GM18951 (cell line): Measurements from ENCODE around the gene CCDC24.

Experiments used
- POLR2A ChIP-seq: IDR thresholded peaks from 4 replicates; pipeline ENCODE4 v1.6.1; 2011; ENCODE audit warnings: mild to moderate bottlenecking; ENCODE audit not compliant: insufficient read length, insufficient read depth; ENCODE audit errors: extremely low read depth
- in situ Hi-C: fragments of 300-500 bp; cut with MboI; formaldehyde crosslinking; loops from one replicate; pipeline ENCODE4 v1.12.0; 2022; ENCODE audit warnings: low sequenced_read_pairs, mixed read lengths, inconsistent platforms; ENCODE audit not compliant: unreplicated experiment

CCDC24 gene

DNA sequence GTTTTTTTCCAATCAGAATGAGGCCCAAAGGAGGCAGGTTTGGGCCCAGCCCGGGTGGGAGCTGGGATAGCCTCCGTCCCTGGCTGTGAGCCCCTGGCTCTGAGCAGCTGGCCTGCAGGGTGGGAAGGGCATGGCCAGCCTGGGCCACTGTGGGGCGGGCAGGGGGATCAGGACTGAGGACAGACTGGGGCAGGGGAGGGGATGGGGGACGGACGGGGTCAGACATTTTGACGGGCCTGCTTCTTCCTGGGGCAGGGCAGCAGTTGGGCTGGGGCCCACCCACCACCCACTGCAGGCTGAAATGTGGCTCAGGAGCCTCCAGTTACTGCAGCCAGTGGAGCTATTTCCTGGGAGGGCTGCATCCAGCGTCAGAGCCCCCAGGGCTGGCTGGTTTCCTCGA lies 42.4 kb downstream of the CCDC24 start:
- no peak for TF ChIP-seq POLR2A
- in situ Hi-C loops: loop anchor here (25.0 kb wide), 1 partner anchor 496 kb away; the partner anchor contains the start of gene PTPRF

DNA sequence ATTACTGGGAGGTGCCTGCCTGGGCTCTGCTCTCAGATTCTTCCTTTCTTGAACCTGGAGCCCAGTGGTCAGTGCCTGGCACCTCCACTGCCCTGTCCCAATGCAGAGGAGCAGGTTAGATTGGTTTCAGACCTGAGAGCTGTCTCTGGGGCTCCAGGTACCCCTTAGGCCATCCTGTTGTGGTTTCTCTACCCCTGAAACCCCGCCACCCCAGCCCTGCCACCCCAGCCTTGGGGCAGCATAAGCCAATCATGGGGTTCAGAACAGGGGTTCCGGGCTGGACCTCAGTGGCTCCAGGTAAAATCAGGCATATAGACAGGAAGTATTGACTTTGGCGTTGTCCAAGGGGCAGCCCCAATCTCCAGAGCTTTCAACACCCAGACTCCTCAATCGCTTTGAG lies 43.0 kb downstream of the CCDC24 start:
- no peak for TF ChIP-seq POLR2A
- in situ Hi-C loops: loop anchor here (25.0 kb wide), 1 partner anchor 497 kb away; the partner anchor contains the start of gene PTPRF

DNA sequence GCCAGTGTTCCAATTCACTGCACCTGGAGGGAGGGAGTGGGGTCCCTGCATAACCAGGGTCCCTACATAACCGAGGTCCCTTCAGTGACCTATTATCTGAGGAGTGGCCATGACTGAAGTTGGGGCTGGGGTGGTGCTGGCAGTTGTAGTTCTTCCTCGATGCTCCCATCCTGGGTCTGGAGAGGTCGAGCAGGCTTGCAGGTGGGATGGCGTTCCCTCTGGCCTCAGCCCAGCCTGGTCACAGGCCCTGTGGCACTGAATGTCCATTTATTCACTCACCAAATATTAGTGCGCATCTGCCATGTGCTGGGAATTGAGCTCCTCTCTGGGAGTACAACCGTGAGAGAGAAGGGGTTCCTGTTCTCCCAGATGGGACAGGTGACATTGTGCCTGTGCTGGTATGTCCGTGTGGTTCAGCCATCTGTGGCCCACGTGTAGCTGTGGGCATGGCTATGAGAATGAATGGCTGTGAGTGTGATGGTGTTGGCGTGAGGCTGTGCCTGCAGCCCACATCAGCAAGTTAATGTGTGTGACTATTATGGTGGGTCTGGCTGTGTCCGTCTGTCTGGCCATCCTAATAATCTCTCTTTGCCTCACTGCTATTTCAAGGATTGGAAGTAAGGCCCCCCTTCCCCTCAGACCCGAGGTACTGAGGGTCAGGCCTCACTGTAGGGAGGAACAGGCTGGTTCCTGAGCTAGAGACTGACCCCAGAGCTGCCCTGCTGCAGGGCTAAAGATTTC lies 43.7 kb downstream of the CCDC24 start:
- no peak for TF ChIP-seq POLR2A
- in situ Hi-C loops: loop anchor here (25.0 kb wide), 1 partner anchor 498 kb away; the partner anchor contains the start of gene PTPRF

DNA sequence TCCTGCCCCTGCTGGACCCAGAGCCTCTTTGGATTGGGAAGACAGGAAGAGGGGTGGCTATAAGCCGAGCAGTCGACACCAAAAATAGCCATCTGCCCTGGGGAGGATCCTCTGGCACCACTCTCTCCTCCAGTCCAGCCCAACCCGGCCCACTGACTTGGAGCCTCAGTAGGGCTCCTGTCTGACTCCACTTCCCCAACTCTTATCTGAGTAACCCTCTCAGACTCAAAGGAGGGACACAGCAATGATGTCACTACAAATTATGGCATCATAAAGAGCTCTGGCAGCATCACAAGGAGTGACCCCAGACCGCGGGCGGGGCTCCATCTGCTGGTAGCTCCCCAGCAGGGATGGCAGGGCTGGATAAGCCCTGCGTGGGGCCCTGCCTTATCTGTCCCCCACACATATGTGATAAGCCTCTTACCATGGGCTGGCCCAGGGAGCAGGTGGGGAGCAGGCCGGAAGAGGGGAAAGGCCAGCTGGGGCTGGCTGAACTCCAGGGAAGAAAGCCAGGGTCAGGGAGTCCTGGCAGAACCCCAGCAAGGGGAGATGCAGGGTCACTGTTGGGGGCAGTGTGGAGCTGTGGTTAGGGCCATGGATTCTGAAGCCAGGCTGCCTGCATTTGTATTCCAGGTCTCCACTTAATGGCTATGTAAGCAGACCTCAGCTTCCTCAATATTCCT lies 44.5 kb downstream of the CCDC24 start:
- in situ Hi-C loops: loop anchor here (25.0 kb wide), 1 partner anchor 499 kb away; the partner anchor contains the start of gene PTPRF
- TF ChIP-seq POLR2A: no peak

DNA sequence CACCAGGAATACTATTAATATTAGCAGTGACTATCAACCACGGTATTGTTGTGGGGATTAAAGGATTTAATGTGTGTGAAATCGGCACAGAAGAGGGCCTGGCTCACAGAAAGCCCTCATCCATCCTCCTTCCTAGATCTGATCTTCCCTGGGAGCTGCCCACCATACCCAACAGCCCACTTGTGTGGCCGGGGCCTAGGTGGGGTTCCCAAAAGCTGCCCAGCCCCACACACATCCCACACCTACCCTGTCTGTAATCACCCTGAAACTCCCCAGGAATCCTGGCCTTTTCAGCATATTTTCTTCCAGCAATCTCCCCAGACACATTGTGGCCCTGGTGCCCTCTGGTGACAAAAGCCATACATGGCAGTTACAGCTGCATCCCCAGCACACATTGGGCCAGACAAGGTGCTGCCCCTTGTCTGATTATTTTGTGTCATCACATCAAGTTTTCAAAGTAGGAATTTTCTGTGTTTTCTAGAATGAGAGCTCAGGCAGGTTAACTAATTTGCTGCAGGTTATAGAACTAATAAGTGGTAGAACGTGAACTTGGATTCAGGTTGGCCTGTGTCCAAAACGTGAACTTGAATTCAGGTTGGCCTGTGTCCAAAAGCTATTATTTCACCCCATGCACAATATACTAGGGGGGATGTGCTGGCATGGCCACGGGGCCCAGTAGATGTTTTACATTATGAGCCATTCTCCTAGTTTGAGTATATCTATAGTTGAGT lies 45.2 kb downstream of the CCDC24 start:
- in situ Hi-C loops: loop anchor here (25.0 kb wide), 1 partner anchor 499 kb away; the partner anchor contains the start of gene PTPRF
- no peak for TF ChIP-seq POLR2A

DNA sequence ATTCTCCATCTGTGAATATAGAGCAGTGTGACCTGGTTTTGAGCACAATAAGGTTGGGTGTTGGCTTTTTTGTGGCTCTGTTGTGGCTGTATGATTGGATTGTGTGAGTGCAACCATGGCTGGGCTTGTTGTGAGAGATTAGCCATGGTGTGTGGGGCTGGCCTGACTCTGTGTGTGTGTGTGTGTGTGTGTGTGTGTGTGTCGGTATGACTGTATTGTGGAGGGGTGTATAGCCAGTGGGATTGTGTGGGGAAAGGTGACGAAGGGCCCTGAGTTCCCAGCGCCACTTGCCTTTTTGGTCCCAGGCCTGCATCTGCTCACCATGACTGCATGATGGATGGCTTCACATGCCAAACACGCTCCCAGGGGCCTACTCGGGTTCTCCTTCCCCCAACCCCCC lies 45.8 kb downstream of the CCDC24 start:
- in situ Hi-C loops: loop anchor here (25.0 kb wide), 1 partner anchor 500 kb away; the partner anchor contains the start of gene PTPRF
- no peak for TF ChIP-seq POLR2A

DNA sequence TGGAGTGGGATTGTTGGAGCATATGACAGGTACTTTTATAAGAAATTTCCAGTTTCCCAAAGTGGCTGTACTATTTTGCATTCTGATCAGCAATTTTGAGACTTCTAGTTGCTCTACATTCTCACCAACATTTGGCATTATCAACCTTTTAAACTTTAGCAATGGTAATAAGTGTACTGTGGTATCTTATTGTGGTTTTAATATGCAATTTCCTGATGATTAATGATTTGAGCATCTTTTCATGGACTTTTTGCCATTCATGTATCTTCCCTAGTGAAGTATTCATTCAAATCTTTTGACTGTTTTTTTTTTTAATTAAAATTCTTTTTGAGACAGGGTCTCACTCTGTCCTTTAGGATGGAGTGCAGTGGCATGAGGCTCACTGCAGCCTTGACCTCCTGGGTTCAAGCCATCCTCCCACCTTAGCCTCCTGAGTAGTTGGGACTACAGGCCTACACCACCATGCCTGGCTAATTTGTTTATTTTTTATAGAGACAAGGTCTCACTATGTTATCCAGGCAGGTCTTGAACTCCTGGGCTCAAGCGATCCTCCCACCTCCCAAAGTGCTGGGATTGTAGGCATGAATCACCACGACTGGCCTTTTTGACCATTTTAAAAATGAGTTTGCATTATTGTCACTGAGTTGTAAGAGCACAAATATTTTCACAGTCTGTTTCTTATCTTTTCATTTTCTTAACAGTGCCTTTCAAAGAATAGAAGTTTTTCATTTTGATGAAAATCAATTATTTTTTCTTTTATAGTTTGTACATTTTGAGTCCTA lies 47.7 kb downstream of the CCDC24 start:
- in situ Hi-C loops: loop anchor here (25.0 kb wide), 1 partner anchor 502 kb away; the partner anchor contains the start of gene PTPRF
- no peak for TF ChIP-seq POLR2A

DNA sequence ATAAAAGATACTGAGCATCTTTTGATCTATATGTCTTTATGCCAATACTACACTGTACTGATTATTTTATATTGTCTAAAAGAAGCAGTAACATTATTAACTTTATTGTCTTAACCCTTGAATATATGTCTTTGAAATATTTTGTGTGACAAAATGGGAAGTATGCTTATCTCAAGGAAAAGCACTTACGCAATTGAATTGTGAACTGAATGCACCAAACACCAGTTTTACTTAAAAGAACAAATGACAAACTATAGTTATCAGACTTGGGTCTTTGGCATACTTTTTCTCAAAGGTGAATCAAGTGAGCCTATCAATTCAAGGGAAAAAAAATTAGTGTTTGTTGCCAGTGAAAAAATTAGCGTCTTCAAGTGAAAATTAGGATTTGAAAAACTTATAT lies 49.0 kb downstream of the CCDC24 start:
- no peak for TF ChIP-seq POLR2A
- in situ Hi-C loops: loop anchor here (25.0 kb wide), 1 partner anchor 503 kb away; the partner anchor contains the start of gene PTPRF

DNA sequence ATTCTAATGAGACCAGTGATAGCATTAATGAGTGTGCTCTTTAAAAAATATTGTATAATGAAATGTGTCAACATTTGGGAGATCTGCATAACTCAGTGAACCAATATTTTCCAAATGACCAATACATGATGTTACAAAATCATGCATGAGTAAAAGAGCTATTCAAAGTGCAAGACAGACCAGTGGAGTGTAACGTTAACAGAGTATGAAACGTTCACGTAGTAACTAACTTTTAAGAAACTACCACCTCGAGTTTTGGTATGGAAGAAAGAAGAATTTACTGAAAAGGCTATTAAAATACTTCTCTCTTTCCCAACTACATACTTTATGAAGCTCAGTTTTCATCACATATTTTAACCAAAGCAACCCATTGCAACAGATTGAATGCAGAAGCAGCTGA lies 49.4 kb downstream of the CCDC24 start:
- TF ChIP-seq POLR2A: no peak
- in situ Hi-C loops: loop anchor here (25.0 kb wide), 1 partner anchor 504 kb away; the partner anchor contains the start of gene PTPRF

DNA sequence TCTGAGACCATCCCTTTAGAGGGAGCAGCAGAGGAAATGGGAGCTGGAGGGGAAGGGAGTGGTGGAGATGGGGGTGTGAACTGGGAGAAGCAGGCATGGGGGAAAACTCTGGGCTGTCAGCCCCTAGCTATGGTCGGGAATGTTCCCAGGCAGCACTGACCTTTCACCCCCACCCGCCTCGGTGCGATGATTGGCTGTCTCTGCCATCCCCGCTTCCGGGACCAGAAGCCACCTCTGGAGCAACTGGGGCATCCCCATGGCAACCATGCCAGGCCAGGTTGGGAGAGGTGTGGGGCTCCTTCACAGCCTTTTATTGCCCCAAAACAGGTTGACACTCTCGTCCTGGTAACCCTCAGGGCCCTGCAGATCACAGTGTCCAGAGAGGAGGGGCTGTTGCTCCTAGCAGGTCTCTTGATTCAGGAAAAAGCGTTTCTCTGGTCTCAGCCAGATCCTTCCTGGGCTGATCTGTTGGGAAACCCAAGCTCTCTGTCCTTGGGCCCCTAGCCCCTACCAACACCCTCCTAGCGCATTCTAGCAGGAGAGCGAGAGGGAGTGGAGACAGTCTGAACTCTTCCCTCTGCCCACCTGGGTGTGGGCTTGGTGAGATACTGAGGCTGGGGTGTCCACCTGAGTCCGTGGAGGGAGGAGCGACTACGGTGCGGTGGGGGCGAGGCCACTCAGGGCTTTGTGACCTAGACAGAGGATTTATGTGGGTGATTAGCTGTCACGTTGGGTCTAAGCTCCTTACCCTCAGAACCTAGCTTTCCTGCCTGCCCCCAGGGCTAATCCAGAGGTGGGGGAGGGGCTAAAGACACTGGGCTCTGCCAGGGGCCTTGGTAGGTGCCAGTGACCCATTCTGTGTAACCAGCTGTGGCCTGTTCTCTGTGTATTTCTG lies 52.0 kb downstream of the CCDC24 start:
- in situ Hi-C loops: loop anchor here (25.0 kb wide), 1 partner anchor 506 kb away; the partner anchor contains the start of gene PTPRF
- no peak for TF ChIP-seq POLR2A

DNA sequence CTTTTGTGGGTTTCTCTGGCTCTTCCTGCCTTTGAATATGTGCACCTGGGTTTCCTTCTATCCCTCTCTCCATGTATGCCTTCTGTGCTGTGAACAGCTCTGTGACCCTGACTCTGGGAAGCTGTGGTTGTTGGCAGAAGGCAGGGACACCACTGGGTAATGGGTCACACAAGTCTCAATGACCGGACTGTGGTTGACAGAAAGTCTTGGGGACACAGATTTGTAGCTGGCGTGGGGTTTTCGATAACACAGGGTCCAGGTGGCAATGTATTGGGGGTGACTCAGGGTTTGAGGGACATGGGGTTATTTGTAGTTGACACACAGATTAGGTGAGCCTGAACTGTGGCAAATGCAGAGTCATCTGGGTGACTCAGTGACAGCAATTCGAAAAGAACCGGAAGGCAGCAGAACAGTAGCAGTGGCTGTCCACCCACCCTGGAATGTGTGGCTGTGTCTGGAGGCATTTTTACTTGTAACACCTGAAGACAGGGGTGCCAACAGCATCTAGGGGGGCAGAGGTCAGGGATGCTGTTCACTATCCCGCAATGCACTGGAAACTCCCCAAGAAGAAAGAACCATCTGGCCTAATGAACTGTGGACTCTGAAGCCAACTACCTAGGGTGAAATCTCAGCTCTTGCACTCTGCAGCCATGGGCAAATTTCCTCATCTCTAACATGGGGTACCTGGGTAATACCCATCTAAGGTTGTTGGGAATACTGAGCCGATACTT lies 52.8 kb downstream of the CCDC24 start:
- TF ChIP-seq POLR2A: no peak
- in situ Hi-C loops: loop anchor here (25.0 kb wide), 1 partner anchor 507 kb away; the partner anchor contains the start of gene PTPRF
